ENCODE measurements around the gene LAYN.

LAYN gene

DNA sequence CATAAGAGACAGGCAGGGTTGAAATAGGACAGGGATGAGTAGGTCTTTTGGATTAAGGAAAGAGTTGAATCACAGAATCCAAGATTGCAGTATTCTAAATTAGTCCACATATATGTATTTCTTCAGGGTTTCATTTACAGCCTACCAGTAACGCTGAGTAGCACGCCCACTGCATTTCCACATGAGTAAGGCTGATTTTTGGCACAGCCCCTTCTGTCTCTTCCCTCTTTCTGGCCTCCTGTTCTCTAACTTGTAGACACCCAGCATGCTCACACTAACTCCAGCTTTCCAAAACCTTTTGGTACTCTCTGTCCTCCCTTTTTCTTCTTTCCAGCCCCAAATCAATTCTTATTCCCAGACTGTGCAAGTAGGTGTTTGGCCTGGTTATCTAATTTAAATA lies 58.0 kb downstream of the LAYN start:
- DNase-seq = no peak

DNA sequence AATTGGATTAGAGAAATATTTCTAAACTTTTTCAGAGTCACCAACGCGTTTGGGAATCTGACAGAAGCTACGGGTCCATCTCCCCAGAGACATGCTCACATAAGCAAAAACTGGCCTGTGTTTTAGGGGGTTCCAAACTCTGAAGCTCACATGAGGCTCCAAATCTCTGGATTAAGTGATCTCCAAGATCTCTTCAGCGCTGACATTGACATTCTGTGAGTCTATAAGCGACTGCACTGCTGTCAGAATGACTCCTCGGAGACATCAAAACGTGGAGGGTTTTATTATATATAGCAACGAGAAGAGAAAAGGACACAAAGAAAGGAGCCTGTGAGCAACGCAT lies 61.1 kb downstream of the LAYN start:
- DNase-seq = no peak

GRCh38 chr11:111601979-111602864 lies 61.7 kb downstream of the LAYN start, which contains the start of gene SIK2:
Gene SIK2, plus strand, starts transcription at chr11:111602449. Its CDS starts 115 bp downstream, at chr11:111602564.
- DNase-seq = peak; percentile 98

- peak; percentile 74 for DNase-seq
Observed at GRCh38 chr11:111602865-111603610, 62.5 kb downstream of the LAYN start.

DNA sequence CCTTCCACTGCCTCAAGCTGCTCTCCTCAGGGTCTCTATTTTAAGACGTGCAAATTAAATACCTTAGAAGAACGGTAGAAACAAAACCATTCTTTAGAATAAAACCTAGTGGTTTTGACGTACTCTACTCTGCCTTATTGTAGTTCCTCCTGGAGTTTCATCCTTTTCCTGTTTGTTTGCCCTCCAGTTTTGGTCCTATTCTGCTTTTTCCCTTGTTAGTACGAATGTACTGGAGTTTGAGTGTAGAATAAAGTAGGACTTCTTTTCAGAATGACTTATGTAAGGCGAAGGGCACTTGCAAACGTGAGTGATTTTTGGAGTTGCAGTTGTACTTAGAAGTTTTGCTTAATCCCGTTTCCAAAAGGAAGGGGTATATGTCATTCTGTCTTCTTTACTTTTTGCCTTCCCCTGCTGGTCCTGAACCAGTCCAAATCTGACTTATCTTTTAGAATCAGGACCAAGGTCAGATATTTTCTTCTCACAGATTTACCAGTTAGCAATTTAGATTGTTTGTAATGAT lies 63.2 kb downstream of the LAYN start:
- no peak for DNase-seq

DNA sequence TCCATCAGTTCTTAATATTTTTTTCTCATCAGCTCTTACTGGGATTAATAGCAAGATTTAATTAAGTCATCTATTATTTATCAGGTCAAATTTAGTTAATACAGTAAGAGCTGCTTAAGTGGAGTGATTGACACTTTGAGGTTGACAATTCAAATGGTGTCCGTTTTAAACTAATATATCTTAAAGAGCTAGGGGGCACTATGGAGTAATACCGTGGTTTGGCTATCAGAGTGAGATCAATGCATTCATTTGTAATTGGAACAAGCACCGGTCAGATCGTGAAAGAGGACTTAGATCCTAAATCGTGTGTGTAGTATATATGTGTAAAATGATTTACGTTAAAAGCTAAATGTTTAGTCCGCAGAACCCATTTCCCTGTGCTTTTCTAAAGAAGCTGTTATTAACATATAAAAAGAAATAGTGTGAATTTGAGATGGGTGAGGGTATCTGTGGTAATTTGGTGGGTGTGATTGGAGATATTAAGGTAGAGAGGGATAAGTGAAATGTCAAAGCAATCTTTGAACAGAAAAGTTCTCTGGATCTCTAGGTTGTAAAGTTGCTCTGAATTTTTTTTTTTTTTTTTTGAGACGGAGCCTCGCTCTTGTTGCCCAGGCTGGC lies 64.0 kb downstream of the LAYN start:
- DNase-seq = peak; percentile 77

GRCh38 chr11:111605681-111606080 lies 65.2 kb downstream of the LAYN start:
- no peak for DNase-seq

DNA sequence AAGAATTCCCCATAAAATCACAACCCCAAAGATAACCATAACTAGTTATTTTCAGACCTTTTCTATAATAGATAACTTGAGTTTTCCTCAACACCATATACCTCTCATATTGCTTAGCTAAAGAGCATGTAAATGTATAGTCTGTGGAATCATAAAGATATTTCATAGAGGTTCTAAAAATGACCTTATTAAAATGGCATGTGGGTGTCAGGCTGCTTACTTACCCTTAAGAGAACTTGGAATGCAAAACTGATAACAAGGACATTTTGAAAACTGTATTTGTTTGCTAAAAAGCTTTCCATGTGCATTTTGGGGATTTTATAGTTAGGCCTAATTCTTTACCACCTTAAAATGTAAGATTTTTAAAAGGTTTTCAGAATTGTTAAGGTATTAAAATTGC lies 66.5 kb downstream of the LAYN start:
- no peak for DNase-seq

DNA sequence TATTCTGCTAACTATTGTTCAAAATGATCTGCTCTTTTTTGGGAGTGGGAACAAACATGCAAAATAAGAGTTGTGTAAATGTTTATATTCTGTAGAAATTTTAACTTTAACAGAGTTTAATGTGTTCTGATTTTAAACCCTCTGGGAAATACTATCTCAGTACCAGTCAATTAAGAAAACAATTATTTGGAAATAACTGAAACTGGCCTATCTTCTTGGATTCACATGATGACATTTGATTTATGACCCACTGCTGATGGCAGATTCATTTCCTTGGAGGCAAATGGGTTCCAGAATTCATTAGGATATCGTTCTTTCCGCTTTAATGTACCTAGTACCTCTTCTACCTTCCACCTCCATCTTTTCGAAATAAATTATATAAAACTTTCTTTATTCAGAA lies 67.2 kb downstream of the LAYN start:
- DNase-seq = no peak

Measured in DMS53 (cell line).